ENCODE data around the gene EML3. TPM values are rescaled to one million over a fixed set of nuclear protein-coding genes. Genes with fewer than 3 reads are reported as not detected.
"Not testable (repeated sequence)": the region's sequence is repeated elsewhere in the genome, so short reads cannot be mapped to it uniquely, and the experiment has no call there.

Gene EML3
- total RNA-seq, 2 experiments from 2014 or later: 112 to 121 TPM

DNA sequence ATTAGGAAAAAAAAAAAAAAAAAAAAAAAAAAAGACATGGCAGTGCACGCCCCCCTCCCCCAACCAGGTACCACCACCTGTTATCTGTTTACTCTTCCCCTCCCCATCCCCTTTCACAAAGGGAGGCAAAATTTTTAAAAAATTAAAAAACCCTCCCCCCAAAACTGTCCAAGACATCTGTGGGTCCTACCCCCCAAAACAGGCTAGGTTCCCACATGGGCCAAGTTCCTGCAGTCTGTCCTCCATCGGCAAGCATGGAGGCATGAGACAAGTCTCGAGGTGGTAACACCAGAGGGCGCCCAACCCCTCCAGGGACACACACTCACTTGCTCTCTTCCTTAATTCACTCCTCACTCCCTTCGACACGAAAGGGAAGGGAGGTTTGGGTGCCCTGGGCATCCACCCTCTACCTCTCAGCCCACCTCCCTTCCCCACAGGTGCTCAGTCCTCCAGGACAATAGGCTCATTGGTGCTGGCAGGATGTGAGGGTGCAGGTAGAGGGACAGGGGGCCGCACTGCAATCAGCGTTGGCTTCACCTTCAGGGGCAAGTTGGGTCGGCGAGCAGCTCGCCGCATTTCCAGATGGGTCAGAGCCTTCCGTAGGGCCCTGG lies 19.0 kb downstream of the EML3 start:
- Mint-ChIP-seq H3K9me3 (no peaks in the 10 kb centered on the region), H3K36me3 (peaks cover 56% of the 10 kb centered on the region), H3K27ac (peak overlapping the region; percentile 91), H3K27me3 (no peaks in the 10 kb centered on the region), H3K4me1 (peaks cover 50% of the 10 kb centered on the region), H3K4me3 (peak overlapping the region; percentile 69)
- DNase-seq: peak; percentile 73

DNA sequence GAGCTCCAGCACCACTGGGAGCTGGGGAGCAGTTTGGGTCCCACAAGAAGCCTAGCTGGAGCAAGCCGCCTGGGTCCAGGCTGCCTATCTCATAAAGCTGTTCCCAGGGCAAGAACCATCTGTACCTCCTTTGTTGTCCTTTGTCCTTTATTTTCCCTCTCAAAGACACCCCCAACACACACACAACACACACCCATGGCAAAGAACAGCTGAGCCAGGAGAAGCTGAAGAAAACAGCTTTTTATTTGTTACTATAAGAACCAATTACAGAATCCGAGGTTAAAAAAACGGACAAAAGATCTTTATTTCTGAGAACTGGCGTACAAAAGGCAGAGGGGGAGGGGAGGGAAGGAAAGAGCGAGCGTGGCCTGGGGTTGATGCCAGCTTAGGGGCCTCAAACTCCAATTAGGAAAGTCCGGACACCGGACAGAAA lies 19.6 kb downstream of the EML3 start:
- Mint-ChIP-seq H3K27me3 (no peaks in the 10 kb centered on the region), H3K4me1 (peaks cover 48% of the 10 kb centered on the region), H3K9me3 (no peaks in the 10 kb centered on the region), H3K36me3 (peaks cover 51% of the 10 kb centered on the region), H3K4me3 (no peak overlapping the region), H3K27ac (peak overlapping the region; percentile 98)
- DNase-seq: no peak

GRCh38 chr11:62592146-62592815 lies 20.3 kb downstream of the EML3 start:
- peaks cover 48% of the 10 kb centered on the region for H3K36me3 Mint-ChIP-seq
- H3K27me3 Mint-ChIP-seq: no peaks in the 10 kb centered on the region
- no peak for DNase-seq
- peak overlapping the region; percentile 98 for H3K27ac Mint-ChIP-seq
- no peaks in the 10 kb centered on the region for H3K9me3 Mint-ChIP-seq
- peak overlapping the region; percentile 97 for H3K4me3 Mint-ChIP-seq
- peaks cover 45% of the 10 kb centered on the region for H3K4me1 Mint-ChIP-seq

GRCh38 chr11:62591448-62592145 lies 21.0 kb downstream of the EML3 start, which contains the start of gene TUT1:
TSS of gene TUT1 (minus strand) at chr11:62591523. CDS start at chr11:62591485, 38 bp downstream.
- H3K36me3 Mint-ChIP-seq: peaks cover 47% of the 10 kb centered on the region
- H3K27me3 Mint-ChIP-seq: no peaks in the 10 kb centered on the region

GRCh38 chr11:62588966-62589637 lies 23.5 kb downstream of the EML3 start:
- Mint-ChIP-seq H3K36me3 (peaks cover 37% of the 10 kb centered on the region), H3K4me1 (peaks cover 45% of the 10 kb centered on the region), H3K27me3 (no peaks in the 10 kb centered on the region), H3K9me3 (no peaks in the 10 kb centered on the region), H3K4me3 (peak overlapping the region; percentile 97), H3K27ac (peak overlapping the region; percentile 52)
- DNase-seq: peak; percentile 31

More at GRCh38 chr11:62591448-62592145, 21.0 kb downstream of the EML3 start, which contains the start of gene TUT1:
- H3K9me3 Mint-ChIP-seq: no peaks in the 10 kb centered on the region
- DNase-seq: peak; percentile 94
- H3K4me1 Mint-ChIP-seq: peaks cover 45% of the 10 kb centered on the region
- peak within 1 kb of the TSS; percentile 97 for H3K4me3 Mint-ChIP-seq
- H3K27ac Mint-ChIP-seq: peak within 1 kb of the TSS; percentile 98

DNA sequence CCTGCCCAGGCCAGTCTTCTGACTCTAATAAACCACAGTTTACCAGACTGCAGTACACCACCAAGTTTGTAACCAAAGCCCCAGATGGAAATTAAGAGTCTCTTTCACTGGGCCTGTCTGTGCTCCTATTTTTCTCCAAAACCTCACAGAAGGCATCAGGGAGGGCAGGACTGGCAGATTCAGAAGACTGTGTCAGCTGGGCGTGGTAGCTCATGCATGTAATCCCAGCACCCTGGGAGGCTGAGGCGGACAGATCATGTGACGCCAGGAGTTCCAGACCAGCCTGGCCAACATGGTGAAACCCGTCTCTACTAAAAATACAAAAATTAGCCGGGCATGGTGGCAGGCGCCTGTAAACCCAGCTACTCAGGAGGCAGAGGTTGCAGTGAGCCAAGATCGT lies 27.2 kb downstream of the EML3 start:
- H3K4me3 Mint-ChIP-seq, H3K9me3 Mint-ChIP-seq, DNase-seq, H3K27ac Mint-ChIP-seq, H3K27me3 Mint-ChIP-seq: not testable (repeated sequence)
- Mint-ChIP-seq H3K4me1 (peaks cover 26% of the 10 kb centered on the region), H3K36me3 (peaks cover 19% of the 10 kb centered on the region)

GRCh38 chr11:62581735-62582134 lies 30.8 kb downstream of the EML3 start:
- H3K27me3 Mint-ChIP-seq, H3K9me3 Mint-ChIP-seq, H3K4me3 Mint-ChIP-seq, H3K27ac Mint-ChIP-seq, DNase-seq: not testable (repeated sequence)
- H3K4me1 Mint-ChIP-seq: peaks cover 11% of the 10 kb centered on the region
- H3K36me3 Mint-ChIP-seq: peaks cover 14% of the 10 kb centered on the region

- DNase-seq: no peak
- H3K4me1 Mint-ChIP-seq: peaks cover 8% of the 10 kb centered on the region
- H3K36me3 Mint-ChIP-seq: peaks cover 14% of the 10 kb centered on the region
- H3K9me3 Mint-ChIP-seq: no peaks in the 10 kb centered on the region
- no peaks in the 10 kb centered on the region for H3K27me3 Mint-ChIP-seq
- no peak overlapping the region for H3K27ac Mint-ChIP-seq
- H3K4me3 Mint-ChIP-seq: no peak overlapping the region
These were observed 31.4 kb downstream of the EML3 start for GRCh38 chr11:62580959-62581715.

DNA sequence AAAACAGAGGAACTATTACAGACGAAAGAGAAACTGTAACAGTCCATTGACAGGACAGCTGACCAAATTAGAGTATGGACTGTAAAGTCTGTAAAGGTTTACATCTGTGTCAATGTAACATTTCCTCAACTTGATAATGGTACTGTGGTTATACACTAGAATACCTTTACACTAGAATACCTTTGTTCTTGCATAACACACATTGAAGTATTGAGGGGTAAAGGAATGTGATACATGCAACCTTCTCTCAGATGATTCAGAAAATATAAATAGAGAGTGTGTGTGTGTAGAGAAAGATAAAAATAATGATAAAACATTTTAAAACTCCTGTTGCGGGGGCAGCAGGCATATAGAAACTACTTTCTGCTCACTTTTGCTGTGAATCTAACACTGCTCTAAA lies 33.3 kb downstream of the EML3 start:
- Mint-ChIP-seq H3K27me3 (no peaks in the 10 kb centered on the region), H3K4me3 (no peak overlapping the region), H3K36me3 (peaks cover 15% of the 10 kb centered on the region)

DNA sequence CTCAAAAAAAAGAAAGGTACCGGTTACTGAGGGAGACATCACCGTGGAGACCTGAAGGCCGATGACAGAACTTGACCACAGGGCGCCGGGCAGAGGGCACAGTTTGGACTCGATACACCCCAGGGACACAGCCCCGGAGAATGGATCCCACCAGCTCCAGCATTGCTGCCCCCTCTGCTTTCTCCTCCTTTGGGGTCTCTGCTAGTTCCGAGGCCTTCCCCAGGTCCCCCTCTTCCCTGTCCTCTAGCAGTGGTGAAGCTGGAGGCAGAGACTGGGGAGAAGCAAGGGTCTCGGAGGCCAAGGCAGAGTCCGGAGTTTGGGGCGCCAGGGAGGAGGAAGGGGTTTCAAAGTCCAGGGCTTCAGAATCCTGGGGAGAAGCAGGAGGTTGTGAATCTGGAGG lies 34.0 kb downstream of the EML3 start:
- peaks cover 20% of the 10 kb centered on the region for H3K36me3 Mint-ChIP-seq
- DNase-seq: no peak
- no peak overlapping the region for H3K4me3 Mint-ChIP-seq

More for the DNA sequence above, 33.3 kb downstream of the EML3 start:
- Mint-ChIP-seq H3K4me1 (peaks cover 15% of the 10 kb centered on the region), H3K27ac (no peak overlapping the region), H3K9me3 (no peaks in the 10 kb centered on the region)
- no peak for DNase-seq

DNA sequence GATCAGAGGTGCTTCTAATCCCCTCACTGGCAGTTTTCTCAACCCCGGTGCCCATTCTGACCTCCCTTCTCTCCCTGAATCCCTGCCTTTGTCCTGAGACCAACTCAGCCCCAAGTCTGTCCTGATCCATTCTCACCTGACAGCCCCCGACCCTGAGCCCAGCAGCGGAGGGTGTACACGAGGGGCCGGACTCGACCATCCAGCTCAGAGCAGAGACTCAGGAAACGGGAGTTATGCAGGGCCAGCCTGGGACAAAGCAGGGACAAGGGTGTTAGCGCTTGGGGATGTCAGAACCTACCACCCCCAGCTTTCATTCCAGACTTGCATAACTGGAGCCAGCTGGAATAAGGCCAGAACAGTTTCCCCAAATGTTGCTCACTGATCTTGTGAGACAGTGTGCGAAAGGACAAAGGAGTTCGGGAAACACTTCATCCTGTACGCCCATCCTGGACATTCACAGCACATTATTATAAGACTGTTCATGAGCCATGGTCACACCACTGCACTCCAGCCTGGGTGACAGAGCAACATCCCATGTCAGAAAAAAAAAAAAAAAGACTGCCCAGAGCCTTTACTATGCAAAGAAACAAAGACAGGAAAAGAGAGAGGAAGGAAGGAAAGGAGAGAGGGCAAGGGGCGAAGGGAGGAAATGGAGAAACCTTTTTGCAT lies 35.4 kb downstream of the EML3 start:
- H3K27ac Mint-ChIP-seq: no peak overlapping the region
- no peak for DNase-seq
- no peak overlapping the region for H3K4me3 Mint-ChIP-seq
- H3K9me3 Mint-ChIP-seq: no peaks in the 10 kb centered on the region
- peaks cover 34% of the 10 kb centered on the region for H3K36me3 Mint-ChIP-seq
- H3K4me1 Mint-ChIP-seq: peaks cover 15% of the 10 kb centered on the region
- no peaks in the 10 kb centered on the region for H3K27me3 Mint-ChIP-seq

More for the DNA sequence above, 34.0 kb downstream of the EML3 start:
- Mint-ChIP-seq H3K27ac (peak overlapping the region; percentile 38), H3K27me3 (no peaks in the 10 kb centered on the region), H3K9me3 (no peaks in the 10 kb centered on the region), H3K4me1 (peaks cover 12% of the 10 kb centered on the region)

GRCh38 chr11:62575837-62576236 lies 36.7 kb downstream of the EML3 start:
- DNase-seq: no peak
- Mint-ChIP-seq H3K27ac (no peak overlapping the region), H3K4me3 (peak overlapping the region; percentile 89), H3K36me3 (peaks cover 44% of the 10 kb centered on the region), H3K9me3 (no peaks in the 10 kb centered on the region), H3K4me1 (peaks cover 28% of the 10 kb centered on the region), H3K27me3 (no peaks in the 10 kb centered on the region)

GRCh38 chr11:62575156-62575555 lies 37.4 kb downstream of the EML3 start:
- no peaks in the 10 kb centered on the region for H3K27me3 Mint-ChIP-seq
- peaks cover 33% of the 10 kb centered on the region for H3K4me1 Mint-ChIP-seq
- H3K9me3 Mint-ChIP-seq: no peaks in the 10 kb centered on the region
- peak overlapping the region; percentile 99 for H3K27ac Mint-ChIP-seq
- no peak for DNase-seq
- H3K36me3 Mint-ChIP-seq: peaks cover 48% of the 10 kb centered on the region
- peak overlapping the region; percentile 89 for H3K4me3 Mint-ChIP-seq

All from activated naive CD8-positive, alpha-beta T cell treated with anti-CD3 and anti-CD28 coated beads for 36 hours (primary cell).